Activated CD8-positive, alpha-beta memory T cell treated with anti-CD3 and anti-CD28 coated beads for 1 hour (primary cell): ENCODE data around the gene MSRB1.
"Not testable (repeated sequence)": the region's sequence is repeated elsewhere in the genome, so short reads cannot be mapped to it uniquely, and the experiment has no call there.

ENCODE experiments used
- DNase-seq, 2 donors: peaks; one replicate each; pipeline ENCODE4 v3.0.0-alpha.2; 2020; ENCODE audit warnings: low read depth in 1 of 2; ENCODE audit errors: extremely low read depth in 1 of 2

Gene MSRB1

GRCh38 chr16:1941162-1942046 is 1.6 kb downstream of the MSRB1 start:
- no peak for DNase-seq

DNA sequence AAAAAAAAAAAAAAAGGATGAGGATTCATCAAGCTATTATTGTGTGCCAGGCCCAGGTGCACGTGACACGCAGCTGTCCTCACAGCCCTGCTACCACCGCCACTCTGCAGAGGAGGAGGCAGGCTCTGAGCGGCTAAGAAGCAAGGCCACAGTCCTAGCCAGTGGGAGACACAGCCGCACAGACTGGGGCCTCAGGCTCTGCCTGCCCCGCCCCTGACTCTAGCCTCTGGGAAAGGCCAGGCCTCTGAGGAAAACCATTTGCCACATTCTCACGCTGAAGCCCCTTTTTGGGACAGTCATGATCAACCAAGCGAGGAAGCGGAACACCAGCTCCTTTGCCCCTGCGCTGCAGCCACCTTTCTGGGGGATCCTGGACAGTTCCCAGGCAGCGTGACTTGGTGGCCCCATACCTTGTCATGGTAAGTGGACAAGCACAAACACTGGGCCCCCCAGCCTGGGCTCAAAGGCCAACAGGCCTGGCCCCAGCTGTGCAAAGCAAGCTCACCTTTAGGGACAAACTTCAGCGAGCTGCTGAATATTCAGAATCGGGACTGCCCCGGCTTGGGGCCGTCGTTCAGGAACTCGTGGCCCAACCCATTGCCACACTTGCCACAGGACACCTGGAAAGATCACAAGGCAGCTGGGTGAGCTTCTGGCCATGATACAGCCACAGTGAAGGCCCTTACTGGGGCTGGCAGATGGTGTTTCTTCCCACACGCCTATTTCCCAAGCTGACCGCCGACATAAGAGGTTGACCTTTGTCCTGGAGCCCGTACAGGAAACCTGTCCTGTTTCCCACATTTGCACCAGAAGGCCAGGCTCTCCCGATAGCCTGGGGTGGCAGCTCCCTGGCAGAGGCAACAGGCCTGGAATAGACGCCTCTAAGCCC is 2.5 kb downstream of the MSRB1 start:
- DNase-seq: no peak

GRCh38 chr16:1939833-1940232 is 3.2 kb downstream of the MSRB1 start:
- not testable (repeated sequence) for DNase-seq

GRCh38 chr16:1938910-1939309 is 4.1 kb downstream of the MSRB1 start:
- DNase-seq: no peak

GRCh38 chr16:1938316-1938715 is 4.7 kb downstream of the MSRB1 start:
- no peak for DNase-seq

- DNase-seq: no peak
These were observed 6.0 kb downstream of the MSRB1 start for GRCh38 chr16:1936945-1937479.

DNA sequence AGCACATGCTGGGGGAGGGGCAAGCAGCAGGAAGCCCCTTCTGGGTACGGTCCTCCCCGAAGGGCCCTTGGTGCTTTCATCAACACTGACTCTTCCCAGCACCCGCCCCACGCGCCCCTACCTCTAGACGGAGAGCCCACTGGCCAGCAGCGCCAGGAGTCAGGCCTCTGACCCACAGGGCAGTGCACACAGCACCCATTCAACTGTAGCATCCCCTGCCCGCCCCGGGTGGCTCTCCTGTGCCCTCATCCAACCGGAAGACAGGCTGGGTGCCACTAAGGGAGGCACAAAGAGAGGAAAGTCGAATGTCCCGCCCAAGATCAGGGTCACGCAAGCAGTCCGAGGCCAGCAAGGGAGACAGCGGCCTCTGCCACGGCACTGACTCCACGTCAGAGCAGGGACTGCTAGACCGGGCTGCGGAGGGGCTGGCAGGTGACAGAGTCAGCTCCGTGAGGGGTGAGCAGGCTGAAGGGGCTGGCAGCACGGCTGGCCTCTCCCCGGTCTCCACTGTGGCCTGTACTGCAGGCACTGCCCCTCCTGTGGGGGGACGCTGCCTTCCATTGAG is 9.8 kb downstream of the MSRB1 start:
- DNase-seq: no peak

DNA sequence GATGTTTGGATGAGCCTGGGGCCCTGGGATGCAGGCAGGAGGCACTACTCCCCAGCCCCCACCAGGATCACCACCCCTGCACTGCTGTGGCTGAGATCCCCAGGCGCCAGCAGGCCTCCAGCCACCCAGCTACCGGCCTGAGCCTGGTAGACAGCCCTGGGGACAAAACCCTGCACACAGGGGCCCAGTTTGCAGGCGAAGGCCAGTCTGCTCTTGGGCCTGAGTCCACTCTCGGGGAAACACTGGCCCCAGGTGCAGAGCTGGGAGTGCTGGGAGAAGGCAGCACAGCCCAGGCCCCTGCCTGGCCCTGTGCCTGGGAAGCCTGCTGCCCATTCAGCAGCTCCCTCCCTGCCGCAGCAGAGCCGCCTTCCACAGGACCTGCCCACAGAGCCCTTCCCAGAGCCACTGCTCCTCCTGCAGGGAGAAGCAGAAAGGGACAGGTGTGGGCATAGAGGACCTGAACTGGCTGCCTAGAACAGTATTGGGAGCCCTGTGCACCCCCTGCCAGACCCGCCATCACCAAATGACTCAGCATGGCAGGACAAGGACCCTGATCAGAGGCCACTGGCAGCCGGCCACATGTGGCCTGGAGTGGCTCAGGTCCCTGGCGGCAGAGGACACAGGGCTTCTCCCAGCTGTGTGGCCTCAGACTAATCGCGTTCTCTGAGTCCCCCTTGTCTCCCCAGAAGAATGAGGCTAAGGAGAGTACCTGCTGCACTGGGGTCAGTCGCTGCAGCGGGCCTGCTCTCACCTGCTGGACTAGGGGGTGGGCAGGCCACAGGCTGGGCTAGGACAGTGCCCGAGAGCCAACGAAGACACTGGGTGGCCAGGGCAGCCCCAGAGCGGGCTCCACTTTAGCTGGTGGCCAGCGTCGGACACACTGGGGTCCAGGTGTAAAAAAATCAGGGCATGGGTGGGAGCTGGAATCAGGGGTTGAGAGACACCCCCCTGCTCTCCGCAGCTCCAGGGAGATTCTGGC is 10.7 kb downstream of the MSRB1 start:
- DNase-seq: no peak

DNA sequence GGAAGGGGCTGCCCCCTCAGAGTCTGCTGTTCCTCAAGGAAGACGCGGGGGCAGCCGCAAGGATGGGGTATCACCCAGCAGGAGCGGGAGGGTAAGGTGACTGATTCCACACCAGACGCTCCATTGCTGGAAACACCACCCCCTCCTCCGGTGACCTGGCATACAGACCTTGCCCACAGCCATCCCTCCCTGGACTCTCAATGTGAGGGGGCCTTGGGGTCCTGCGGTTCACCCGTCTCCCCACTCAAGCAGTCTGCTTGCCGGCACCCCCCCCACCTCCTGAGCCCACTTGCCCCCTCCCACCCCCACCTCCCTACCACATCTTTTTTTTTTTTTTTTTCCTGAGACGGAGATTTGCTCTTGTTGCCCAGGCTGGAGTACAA is 12.7 kb downstream of the MSRB1 start:
- DNase-seq: no peak

DNA sequence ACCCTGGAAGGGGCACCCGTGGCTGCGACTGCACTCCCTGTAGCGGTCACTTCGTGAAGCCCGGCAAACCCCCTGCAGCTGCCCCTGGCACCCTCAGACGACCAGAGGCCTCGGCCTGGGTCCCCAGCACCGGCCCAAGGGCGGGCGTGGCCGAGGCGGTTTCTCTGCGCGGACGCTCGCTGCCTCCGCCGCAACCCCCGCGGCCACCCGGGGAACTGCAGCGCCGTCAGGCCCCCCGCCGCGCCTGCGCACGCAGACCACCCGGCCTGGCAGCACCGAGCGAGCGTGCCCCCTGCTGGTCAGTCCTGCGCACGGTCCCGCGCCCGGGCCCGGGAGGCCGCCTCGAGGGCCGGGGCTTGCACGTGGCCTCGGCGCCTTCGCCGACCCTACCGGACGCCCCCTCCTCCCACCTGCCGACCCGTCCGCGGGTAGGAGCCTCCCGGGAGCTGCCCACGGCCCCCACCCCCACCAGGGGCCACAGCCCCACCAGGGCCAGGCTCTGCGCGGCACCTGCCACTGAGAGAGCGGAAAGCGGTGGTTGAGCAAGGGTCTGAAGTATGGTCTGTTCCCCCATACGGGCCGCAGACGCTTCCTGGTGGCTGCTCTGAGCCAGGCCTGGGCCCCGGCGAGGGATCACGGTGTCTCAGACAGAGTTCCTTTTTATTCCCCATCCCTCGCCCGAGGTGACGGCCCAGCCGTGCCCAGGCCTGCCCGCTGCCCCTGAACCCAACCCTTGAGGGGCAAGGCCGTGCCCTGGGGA is 13.2 kb downstream of the MSRB1 start:
- DNase-seq: peak; percentile 70 to 94

DNA sequence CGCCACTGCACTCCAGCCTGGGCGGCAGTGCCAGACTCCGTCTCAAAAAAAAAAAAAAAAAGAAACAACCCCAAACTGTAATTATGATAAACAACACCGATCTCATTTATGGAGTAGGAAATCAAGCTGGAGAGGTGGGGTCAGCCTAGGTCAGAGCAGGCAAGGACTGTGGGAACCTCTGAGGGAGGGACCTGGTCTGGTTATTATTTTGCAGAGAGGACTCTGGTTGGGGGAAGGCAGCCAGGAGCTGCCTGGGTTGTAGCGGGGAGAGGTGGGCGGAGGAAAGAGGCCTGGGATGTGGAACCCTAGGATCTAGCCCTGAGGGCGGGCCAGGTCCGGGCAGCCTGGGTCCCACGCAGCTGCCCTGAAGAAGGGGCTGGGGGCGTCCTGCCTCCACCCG is 13.9 kb downstream of the MSRB1 start:
- no peak for DNase-seq

GRCh38 chr16:1926271-1926670 is 16.7 kb downstream of the MSRB1 start:
- no peak for DNase-seq

DNA sequence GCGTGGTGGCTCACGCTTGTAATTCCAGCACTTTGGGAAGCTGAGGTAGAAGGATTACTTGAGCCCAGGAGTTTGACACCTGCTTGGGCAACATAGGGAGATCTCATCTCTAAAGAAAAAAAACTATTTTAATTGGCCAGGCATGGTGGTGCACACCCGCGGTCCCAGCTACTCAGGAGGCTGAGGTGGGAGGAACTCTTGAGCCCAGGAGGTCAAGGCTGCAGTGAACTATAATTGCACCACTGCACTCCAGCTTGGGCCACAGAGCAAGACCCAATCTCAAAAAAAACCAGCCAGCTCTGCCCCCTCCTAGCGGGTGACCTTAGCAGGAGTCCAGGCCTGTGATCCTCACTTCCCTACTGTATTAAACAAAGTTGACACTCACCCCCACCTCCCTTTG is 18.9 kb downstream of the MSRB1 start:
- DNase-seq: no peak

GRCh38 chr16:1923299-1924034 is 19.5 kb downstream of the MSRB1 start:
- no peak for DNase-seq

- DNase-seq: no peak
These were observed 20.6 kb downstream of the MSRB1 start for GRCh38 chr16:1922357-1922756.

DNA sequence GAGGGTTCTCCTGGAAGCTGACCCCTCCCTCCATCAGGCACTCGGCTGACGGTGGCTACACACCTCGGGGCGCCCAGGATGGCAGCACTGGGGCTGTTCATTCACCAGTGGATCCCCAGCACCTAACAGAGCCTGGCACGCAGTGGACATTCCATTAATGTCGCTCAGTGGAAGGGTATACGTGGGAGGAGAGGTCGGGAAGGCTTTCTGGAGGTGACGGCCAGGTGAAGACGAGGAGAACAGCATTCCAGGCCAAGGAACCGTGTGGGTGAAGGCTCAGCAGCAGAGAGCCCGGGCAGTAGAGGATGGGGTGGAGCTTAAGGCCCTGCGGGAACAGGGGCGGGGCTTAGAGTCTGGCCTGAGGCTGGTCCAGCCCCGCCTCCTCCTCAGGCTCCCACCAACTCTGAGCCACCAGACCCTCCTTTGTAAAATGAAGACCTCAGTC is 22.2 kb downstream of the MSRB1 start:
- DNase-seq: no peak

- DNase-seq: not testable (repeated sequence)
These were observed 22.9 kb downstream of the MSRB1 start for GRCh38 chr16:1920122-1920521.

- no peak for DNase-seq
These were observed 23.5 kb downstream of the MSRB1 start for GRCh38 chr16:1919327-1919998.
